HepG2 (cell line): ENCODE results near the gene WDR20. TPM values are rescaled to one million over a fixed set of nuclear protein-coding genes. Genes with fewer than 3 reads are reported as not detected.
A peak's percentile ranks its signal among the peaks of the same experiment; 100 is the strongest.

Source experiments
- ATAC-seq: fragments of 200-7000 bp; cut with Tn5 transposase; 3 replicates; pipeline ENCODE4 v1.9.1; 2020; ENCODE audit warnings: mild to moderate bottlenecking, moderate library complexity
- BruUV-seq: library from RNA; stranded (reverse); fragments of 400-500 nt; replicated peaks from 2 replicates; lab custom pipeline; 2021; lab: Mats Ljungman, UMichigan
- CTCF ChIA-PET: fragments of 300-600 bp; formaldehyde crosslinking; extraction: SDS; loops from one replicate; lab custom pipeline; 2021; ENCODE audit warnings: low total read pairs, inconsistent platforms, low intra/inter-chr PET ratio; lab: Yijun Ruan, JAX
- POLR2A ChIA-PET: fragments of 350-600 bp; sonication (Branson Sonifier 250); formaldehyde crosslinking; loops from one replicate; lab custom pipeline; 2020; ENCODE audit warnings: antibody characterized with exemption, inconsistent platforms; lab: Yijun Ruan, JAX
- DNase-seq: peaks from one replicate; pipeline ENCODE4 v3.0.0-alpha.2; 2015; ENCODE audit warnings: low spot score
- FAIRE-seq: peaks from 3 replicates; lab custom pipeline; 2011; peaks lifted over from hg19 to GRCh38; lab: Jason Lieb, UNC
- H2AFZ ChIP-seq: one replicate; pipeline ENCODE4 v1.6.1; 2011; ENCODE audit warnings: low read length, inconsistent platforms
- H3K27ac ChIP-seq: fragments of 300-600 bp; 3 replicates; pipeline ENCODE4 v1.8.0; 2011; ENCODE audit warnings: mixed run types, mild to moderate bottlenecking, mixed read lengths, low read length, inconsistent platforms; ENCODE audit not compliant: insufficient read depth; ENCODE audit errors: extremely low read length
- H3K27me3 ChIP-seq, 2 experiments: fragments of 200-600 bp in 1 of 2; 2 replicates in 1 of 2; 3 replicates in 1 of 2; pipeline versions ENCODE4 v1.6.0 to v1.8.0; 2011; ENCODE audit warnings: low read length in 2 of 2, mild to moderate bottlenecking in 2 of 2, moderate library complexity in 2 of 2, inconsistent platforms in 1 of 2; ENCODE audit not compliant: insufficient read depth in 2 of 2, control insufficient read depth in 1 of 2
- H3K36me3 ChIP-seq, 2 experiments: fragments of 200-600 bp in 1 of 2; replicated peaks in 1 of 2; 2 replicates in 1 of 2; 3 replicates in 1 of 2; pipeline versions ENCODE4 v1.5.1 to v1.8.0; 2011; ENCODE audit warnings: low read length in 2 of 2, inconsistent platforms in 1 of 2; ENCODE audit not compliant: insufficient read depth in 2 of 2, control insufficient read depth in 1 of 2
- H3K4me1 ChIP-seq: 2 replicates; pipeline ENCODE4 v1.5.1; 2012; ENCODE audit warnings: low read length, inconsistent platforms; ENCODE audit not compliant: insufficient read depth
- H3K4me2 ChIP-seq: 2 replicates; pipeline ENCODE4 v1.6.0; 2011; ENCODE audit warnings: low read depth, low read length, inconsistent platforms
- H3K4me3 ChIP-seq, 3 experiments: fragments of 200-600 bp in 1 of 3; sonication (generic), shearing (Covaris generic) in 1 of 3; replicated peaks in 1 of 3; 2 replicates each; pipeline ENCODE4 v1.5.1; 2011 to 2016; ENCODE audit warnings: low read length in 3 of 3, inconsistent platforms in 2 of 3, low read depth in 2 of 3, mild to moderate bottlenecking in 2 of 3, control low read depth in 1 of 3, mixed read lengths in 1 of 3; ENCODE audit not compliant: insufficient read depth in 1 of 3
- H3K79me2 ChIP-seq: one replicate; pipeline ENCODE4 v1.6.1; 2011; ENCODE audit warnings: low read length, inconsistent platforms; ENCODE audit not compliant: insufficient read depth
- H3K9ac ChIP-seq: 2 replicates; pipeline ENCODE4 v1.6.0; 2011; ENCODE audit warnings: mild to moderate bottlenecking, low read depth, low read length, inconsistent platforms; ENCODE audit not compliant: insufficient read depth
- H3K9me3 ChIP-seq: 2 replicates; pipeline ENCODE4 v1.5.1; 2012; ENCODE audit warnings: mild to moderate bottlenecking, low read length
- H4K20me1 ChIP-seq: 2 replicates; pipeline ENCODE4 v1.6.0; 2011; ENCODE audit warnings: inconsistent platforms, mild to moderate bottlenecking, low read length, moderate library complexity; ENCODE audit not compliant: insufficient read depth
- CEBPB ChIP-seq: IDR thresholded peaks from 2 replicates; pipeline ENCODE4 v1.6.1; 2011; ENCODE audit warnings: low read depth, low read length, improper control_type of control experiment, borderline replicate concordance
- CEBPG ChIP-seq: IDR thresholded peaks from 2 replicates; pipeline ENCODE4 v1.6.1; 2016
- CTCF ChIP-seq: sonication (generic); formaldehyde crosslinking; IDR thresholded peaks from 2 replicates; pipeline ENCODE4 v1.5.0; 2020; ENCODE audit warnings: mild to moderate bottlenecking, missing genetic modification reagents, moderate library complexity
- IRX3 ChIP-seq: sonication (generic); formaldehyde crosslinking; IDR thresholded peaks from 2 replicates; pipeline ENCODE4 v1.8.1; 2023; ENCODE audit warnings: mild to moderate bottlenecking, low read depth, missing genetic modification reagents, borderline replicate concordance
- KLF12 ChIP-seq: sonication (generic); formaldehyde crosslinking; IDR thresholded peaks from 2 replicates; pipeline ENCODE4 v1.4.0; 2020; ENCODE audit warnings: missing genetic modification reagents, borderline replicate concordance
- MEF2D ChIP-seq: sonication (generic); formaldehyde crosslinking; IDR thresholded peaks from 2 replicates; pipeline ENCODE4 v1.5.1; 2020; ENCODE audit warnings: mild to moderate bottlenecking, missing genetic modification reagents
- NR2C2 ChIP-seq: sonication (generic); formaldehyde crosslinking; IDR thresholded peaks from 2 replicates; pipeline ENCODE4 v1.4.0; 2020; ENCODE audit warnings: missing genetic modification reagents, mild to moderate bottlenecking, moderate library complexity, borderline replicate concordance
- RAD21 ChIP-seq: fragments of 450-650 bp; formaldehyde crosslinking; IDR thresholded peaks from 2 replicates; pipeline ENCODE4 v1.5.0; 2020; ENCODE audit warnings: mild to moderate bottlenecking
- RFX5 ChIP-seq: IDR thresholded peaks from 2 replicates; pipeline ENCODE4 v1.6.1; 2011; ENCODE audit warnings: low read depth, low read length, improper control_type of control experiment
- SMC3 ChIP-seq: IDR thresholded peaks from 2 replicates; pipeline ENCODE4 v1.6.1; 2011; ENCODE audit warnings: low read length, improper control_type of control experiment
- STAG1 ChIP-seq: sonication (generic); formaldehyde crosslinking; IDR thresholded peaks from 2 replicates; pipeline ENCODE4 v1.4.0; 2020; ENCODE audit warnings: missing genetic modification reagents
- TEAD3 ChIP-seq: optimal IDR thresholded peaks from 2 replicates; pipeline ENCODE3; 2016; ENCODE audit warnings: borderline replicate concordance
- ZBTB38 ChIP-seq: sonication (generic); formaldehyde crosslinking; IDR thresholded peaks from 2 replicates; pipeline ENCODE4 v1.5.1; 2020; ENCODE audit warnings: mild to moderate bottlenecking, missing genetic modification reagents
- ZNF543 ChIP-seq: sonication (generic); formaldehyde crosslinking; IDR thresholded peaks from 2 replicates; pipeline ENCODE4 v1.4.0; 2020; ENCODE audit warnings: mild to moderate bottlenecking, missing genetic modification reagents
- ZSCAN20 ChIP-seq: sonication (generic); formaldehyde crosslinking; IDR thresholded peaks from 2 replicates; pipeline ENCODE4 v1.4.0; 2020; ENCODE audit warnings: missing genetic modification reagents, mild to moderate bottlenecking, borderline replicate concordance
- WGBS: methylation state at CpG from one replicate; pipeline ENCODE4 v1.1.6; 2017; ENCODE audit warnings: low lambda C conversion rate; 5-methylcytosine and 5-hydroxymethylcytosine counted together
- in situ Hi-C: cut with HindIII; loops from 2 replicates; pipeline ENCODE4 v1.10.0; 2017; ENCODE audit warnings: low pct_unique_long_range_greater_than_20kb; ENCODE audit not compliant: extremely low pct_ligation_motif_present
- intact Hi-C: fragments of 100-400 bp; cut with micrococcal nuclease; formaldehyde crosslinking; loops from one replicate; pipeline ENCODE4 v1.10.0; 2022; ENCODE audit not compliant: unreplicated experiment
- polyA plus RNA-seq, 8 experiments: library from polyadenylated mRNA; depleted of rRNA in 3 of 8; stranded (reverse) in 7 of 8; unstranded in 1 of 8; fragments of >200 nt; fragmentation: Illumina TruSeq in 4 of 8; extraction: Trizol in 4 of 8; gene quantifications; 2 replicates each; pipeline versions ENCODE4 v1.2.1 to v1.2.3, GENCODE V29; 2011 to 2016; ENCODE audit warnings: low read depth in 4 of 8, missing spikeins in 1 of 8, mixed read lengths in 1 of 8; ENCODE audit not compliant: insufficient read depth in 1 of 8
- total RNA-seq, 5 experiments: library from RNA; depleted of rRNA; stranded (reverse); fragments of >200 nt; fragmentation: Illumina TruSeq; extraction: Trizol; gene quantifications; 2 replicates each; pipeline ENCODE4 v1.2.3, GENCODE V29; 2016; ENCODE audit warnings: low read depth in 1 of 5

WDR20 gene
- total and polyA plus RNA-seq, 2 of the 13 experiments (the other 11 are each of a cell fraction or from before 2014, with no cell fraction given), result 10.4 to 23.2 TPM

- DNase-seq (peak; percentile 58), ATAC-seq (peak; percentile 90), FAIRE-seq (peak; percentile 34)
- Histone ChIP-seq H2AFZ (no peak overlapping the region), H3K4me2 (no peak overlapping the region), H3K79me2 (no peaks in the 10 kb centered on the region), H3K9me3 (no peaks in the 10 kb centered on the region), H4K20me1 (no peaks in the 10 kb centered on the region), H3K4me3 (no peak overlapping the region), H3K36me3 (peaks cover 15 to 44% of the 10 kb centered on the region in 2 experiments), H3K27me3 (no peaks in the 10 kb centered on the region), H3K4me1 (no peaks in the 10 kb centered on the region), H3K9ac (no peak overlapping the region), H3K27ac (no peak overlapping the region)
- ChIA-PET POLR2A (no interaction called here), CTCF (no interaction called here)
- no peak for TF ChIP-seq KLF12 (CRISPR knock-in tag)
- TF ChIP-seq NR2C2 (CRISPR knock-in tag), result no peak
- peak; percentile 73 for TF ChIP-seq SMC3
- peak; percentile 72 for TF ChIP-seq TEAD3 (CRISPR knock-in tag)
- TF ChIP-seq ZNF543 (CRISPR knock-in tag), result no peak
- TF ChIP-seq CTCF (CRISPR knock-in tag), result peak; percentile 62
- peak; percentile 74 for TF ChIP-seq STAG1 (CRISPR knock-in tag)
- peak; percentile 65 for TF ChIP-seq ZBTB38 (CRISPR knock-in tag)
- TF ChIP-seq MEF2D (CRISPR knock-in tag), result no peak
- TF ChIP-seq CEBPB, result peak; percentile 20; the same call in 1 of the 2 replicates
- TF ChIP-seq RAD21 (CRISPR knock-in tag), result peak; percentile 44
- no peak for TF ChIP-seq IRX3 (CRISPR knock-in tag)
- no peak for TF ChIP-seq ZSCAN20 (CRISPR knock-in tag)
- peak; percentile 68 for TF ChIP-seq CEBPG (CRISPR knock-in tag)
- TF ChIP-seq RFX5, result no peak
- 85% methylated on average over 16 of the region's 19 CpGs for WGBS
- BruUV-seq, result no TSS peak
- intact Hi-C loops (loop anchor here (5.0 kb wide), 2 partner anchors 67 to 112 kb away; no protein-coding TSS in a partner anchor), in situ Hi-C loops (no loop called here)
Measured at GRCh38 chr14:102209224-102209966, 69.7 kb downstream of the WDR20 start.
